COLO668 (cell line): ENCODE data around the gene MRPS26.
A peak's percentile ranks its signal among the peaks of the same experiment; 100 is the strongest.
"Not testable (repeated sequence)": the region's sequence is repeated elsewhere in the genome, so short reads cannot be mapped to it uniquely, and the experiment has no call there.

ENCODE experiments used
- DNase-seq: peaks from one replicate; lab custom pipeline; 2025; ENCODE audit not compliant: unreplicated experiment; lab: John Stamatoyannopoulos, UW

MRPS26 gene

DNA sequence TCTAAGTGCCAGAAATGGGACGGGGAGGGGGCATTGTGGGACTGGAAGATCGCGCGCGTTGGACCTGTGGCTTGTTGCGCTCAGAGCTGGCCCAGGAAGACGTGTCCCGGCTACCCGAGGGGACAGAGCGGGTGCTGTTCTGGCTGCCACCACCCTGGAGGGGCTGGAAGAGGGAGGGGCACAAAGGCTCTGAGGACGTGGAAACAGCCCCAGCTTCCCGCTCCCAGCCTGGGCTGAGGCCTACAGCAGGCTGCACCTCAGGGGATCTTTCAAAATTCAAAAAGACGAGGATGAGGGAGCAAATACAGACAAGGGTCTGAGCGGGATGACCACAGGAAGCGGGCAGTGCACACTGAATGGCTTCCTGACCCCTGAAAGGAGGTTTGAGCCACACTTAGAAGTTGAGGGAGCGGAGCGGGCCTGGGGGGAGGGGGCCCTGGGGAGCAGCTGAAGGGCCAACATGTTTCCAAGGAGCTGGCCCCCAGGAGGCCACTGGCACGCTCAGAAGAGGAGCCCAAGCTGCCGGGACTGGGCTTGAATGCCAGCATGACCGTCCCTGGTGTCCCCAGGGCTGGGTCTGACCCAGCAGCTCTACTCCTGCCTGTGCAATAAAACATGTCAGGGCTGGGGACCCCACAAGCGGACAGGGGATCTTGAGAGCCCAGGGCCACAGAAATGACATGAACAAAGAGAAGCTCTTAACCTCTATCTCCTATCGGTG is 26.8 kb downstream of the MRPS26 start:
- DNase-seq, result no peak

DNA sequence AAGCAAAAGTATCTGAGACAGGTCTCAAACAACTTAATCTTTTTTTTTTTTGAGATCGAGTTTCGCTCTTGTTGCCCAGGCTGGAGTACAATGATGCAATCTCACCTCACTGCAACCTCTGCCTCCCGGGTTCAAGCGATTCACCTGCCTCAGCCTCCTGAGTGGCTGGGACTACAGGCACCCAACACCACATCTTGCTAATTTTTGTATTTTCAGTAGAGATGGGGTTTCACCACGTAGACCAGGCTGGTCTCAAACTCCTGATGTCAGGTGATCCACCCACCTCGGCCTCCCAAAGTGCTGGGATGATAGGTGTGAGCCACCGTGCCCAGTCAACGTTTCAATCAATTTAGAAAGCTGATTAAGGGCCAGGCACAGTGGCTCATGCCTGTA is 27.4 kb downstream of the MRPS26 start:
- DNase-seq, result not testable (repeated sequence)

DNA sequence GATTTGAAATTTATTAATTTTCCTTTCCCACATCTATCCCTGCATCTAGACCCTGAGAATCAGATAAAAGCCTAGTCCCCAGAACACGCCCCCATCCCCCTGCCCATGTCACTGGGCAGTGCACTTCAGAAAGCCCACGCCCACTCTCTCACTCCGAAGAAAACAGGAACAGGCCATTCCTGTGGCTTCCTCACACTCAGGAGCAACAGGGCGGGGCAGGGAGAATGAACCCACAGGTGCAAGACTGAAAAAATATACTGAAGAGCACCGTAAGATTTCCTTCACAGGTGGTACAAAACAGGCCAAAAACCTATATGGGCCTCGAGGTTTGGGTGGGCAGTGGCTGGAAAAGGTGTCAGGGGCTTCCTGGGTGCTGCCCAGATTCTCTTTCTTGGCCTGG is 29.0 kb downstream of the MRPS26 start:
- no peak for DNase-seq

DNA sequence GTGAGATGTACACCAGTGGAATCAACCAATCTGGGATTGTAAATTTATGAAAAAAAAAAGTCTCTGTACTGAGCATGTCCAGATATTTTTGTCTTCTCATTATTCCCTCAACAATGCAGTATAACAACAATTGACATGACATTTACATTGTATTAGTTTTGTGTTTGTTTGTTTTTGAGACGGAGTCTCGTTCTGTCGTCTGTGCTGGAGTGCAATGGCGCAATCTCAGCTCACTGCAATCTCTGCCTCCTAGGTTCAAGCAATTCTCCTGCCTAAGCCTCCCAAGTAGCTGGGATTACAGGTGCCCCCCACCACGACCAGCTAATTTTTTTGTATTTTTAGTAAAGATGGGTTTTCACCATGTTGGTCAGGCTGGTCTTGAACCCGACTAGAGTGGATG is 29.5 kb downstream of the MRPS26 start:
- DNase-seq, result not testable (repeated sequence)

DNA sequence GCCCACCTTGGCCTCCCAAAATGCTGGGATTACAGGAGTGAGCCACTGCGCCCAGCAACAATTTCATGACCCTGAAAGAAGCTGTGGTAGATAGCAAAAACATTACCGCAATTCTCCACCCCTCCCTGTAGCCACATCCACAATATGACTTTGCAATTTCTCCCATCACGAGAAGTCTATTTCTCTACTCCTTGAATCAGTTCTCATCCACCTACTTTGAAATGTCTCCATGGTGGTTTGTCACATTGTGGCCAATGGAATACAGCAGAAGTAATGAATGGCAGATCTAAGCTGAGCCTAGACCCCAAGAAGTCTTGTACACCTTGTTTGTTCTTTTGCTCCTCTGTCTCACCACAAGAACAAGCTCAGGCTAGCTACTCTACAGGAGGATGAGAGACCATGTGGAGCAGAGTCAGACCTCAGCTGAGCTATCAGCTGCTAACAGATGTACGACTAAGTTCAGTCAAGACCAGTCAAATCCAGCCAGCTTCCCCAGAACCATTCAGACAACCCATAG is 31.8 kb downstream of the MRPS26 start:
- DNase-seq, result no peak

DNA sequence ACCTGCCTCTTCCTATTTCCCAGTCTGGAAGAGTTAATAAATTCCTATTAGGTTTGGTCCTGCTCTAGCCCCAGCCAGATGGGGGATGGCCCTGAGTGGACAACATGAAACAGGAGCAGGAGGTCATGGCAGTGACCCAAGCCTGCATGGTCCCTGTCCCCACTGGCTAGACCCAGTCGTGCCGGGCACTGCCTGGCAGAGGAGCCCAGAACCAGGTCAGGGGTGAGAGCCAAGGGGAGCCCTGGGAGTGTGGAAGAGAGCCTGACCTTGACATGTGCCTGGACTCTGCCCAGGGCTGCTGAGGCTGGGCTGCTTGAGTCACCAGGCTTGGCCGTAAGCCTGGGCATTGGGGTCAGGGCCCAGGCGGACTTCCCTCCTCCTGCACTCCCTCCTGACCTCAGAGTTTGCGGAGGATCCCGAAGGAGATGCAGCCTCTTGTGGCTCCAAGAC is 35.1 kb downstream of the MRPS26 start:
- no peak for DNase-seq

DNA sequence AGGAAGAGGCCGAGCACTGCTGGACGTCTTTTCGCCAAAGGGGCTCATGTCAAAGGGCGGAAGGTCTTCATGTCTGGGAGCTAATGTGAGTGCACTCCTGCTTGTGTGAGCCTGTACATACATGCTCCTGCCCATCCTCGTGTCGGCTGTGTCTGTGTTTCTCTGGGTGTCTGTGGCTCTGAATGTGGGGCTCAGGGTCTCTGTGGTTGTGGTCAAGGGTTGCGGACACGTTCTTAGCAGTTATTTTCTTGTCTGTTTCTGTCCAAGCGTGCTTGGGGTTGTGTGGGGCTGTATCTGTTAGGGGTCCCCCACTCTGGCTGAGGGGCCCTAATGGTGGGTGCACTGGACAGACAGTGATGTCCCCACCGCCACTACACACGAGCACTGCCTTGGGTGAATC is 35.8 kb downstream of the MRPS26 start:
- DNase-seq, result no peak

DNA sequence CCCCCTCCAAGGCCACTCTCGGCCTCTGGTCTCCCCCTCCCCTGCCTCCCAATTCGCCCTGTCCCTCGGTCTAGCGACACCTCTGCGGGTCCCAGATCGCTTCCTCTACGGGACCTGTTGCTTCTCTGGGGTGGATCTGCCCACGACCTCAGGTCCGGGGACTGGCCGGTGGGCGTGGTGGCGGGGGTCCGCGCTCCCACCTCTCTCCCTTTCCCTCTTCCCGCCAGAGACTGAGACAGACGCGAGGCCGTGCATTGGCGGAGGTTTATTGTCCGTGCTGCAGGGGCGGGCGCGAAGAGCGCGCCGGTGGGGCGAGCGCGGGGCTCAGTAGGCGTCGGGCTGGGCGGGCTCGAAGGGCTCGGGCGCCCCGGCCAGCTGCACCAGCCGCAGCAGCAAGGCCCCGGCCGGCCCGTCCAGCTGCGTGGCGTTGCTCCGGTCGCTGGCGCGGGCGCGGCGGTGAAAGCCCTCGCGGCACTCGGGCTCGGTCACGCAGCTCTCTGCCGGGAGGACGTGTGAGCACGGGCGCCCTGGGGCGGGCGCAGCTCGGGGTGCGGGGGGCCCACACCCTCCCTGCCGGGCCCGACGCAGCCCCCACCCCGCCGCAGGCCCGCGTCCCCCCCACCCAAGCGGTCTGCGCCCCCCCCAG is 36.6 kb downstream of the MRPS26 start:
- peak; percentile 44 for DNase-seq

DNA sequence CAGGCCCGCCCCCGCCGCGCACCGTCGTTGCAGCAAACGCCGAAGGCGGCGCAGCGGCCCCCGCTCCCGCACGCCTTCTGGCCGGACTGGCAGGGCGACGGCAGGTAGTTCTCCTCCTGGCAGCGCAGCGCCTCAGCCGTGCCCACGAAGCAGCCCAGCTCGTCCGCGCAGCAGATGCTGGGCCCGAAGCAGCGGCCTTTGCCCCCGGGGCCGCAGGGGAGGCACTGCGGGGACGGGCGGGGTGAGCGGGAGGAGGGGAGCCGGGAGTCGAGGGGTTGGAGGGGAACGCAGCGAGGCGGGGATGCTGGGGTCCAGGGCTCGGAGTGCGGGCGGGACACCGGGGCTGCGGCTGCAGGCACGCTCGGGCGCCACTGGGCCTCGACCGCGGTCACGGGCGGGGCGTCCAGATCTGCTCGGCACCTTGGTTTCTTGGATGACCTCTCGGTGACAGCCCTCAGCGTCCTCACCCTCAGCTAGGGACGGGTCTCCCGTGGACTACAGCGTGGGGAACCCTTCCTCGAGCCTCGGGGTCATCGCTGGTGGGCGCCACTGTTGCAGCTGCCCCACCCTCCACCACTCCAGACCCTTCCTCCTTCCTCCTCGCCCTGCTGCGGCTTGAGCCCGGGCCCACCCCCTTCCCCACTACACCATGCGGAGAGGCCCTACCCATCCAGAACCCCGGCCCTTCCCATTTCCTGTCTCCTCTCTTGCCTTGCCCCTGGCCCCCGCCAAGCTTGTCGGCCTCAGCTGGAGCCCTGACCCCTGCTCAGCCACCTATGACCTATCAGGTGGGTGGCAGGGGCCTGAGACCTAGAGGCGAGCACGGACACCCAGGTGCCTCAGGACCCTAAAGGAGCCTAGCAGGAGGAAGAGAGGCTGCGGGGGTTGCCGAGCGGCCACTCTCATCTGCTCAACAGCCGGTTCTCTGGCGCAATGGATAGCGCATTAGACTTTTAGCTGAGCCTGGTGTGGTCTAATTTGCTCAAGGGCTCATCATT is 37.4 kb downstream of the MRPS26 start:
- DNase-seq, result no peak

DNA sequence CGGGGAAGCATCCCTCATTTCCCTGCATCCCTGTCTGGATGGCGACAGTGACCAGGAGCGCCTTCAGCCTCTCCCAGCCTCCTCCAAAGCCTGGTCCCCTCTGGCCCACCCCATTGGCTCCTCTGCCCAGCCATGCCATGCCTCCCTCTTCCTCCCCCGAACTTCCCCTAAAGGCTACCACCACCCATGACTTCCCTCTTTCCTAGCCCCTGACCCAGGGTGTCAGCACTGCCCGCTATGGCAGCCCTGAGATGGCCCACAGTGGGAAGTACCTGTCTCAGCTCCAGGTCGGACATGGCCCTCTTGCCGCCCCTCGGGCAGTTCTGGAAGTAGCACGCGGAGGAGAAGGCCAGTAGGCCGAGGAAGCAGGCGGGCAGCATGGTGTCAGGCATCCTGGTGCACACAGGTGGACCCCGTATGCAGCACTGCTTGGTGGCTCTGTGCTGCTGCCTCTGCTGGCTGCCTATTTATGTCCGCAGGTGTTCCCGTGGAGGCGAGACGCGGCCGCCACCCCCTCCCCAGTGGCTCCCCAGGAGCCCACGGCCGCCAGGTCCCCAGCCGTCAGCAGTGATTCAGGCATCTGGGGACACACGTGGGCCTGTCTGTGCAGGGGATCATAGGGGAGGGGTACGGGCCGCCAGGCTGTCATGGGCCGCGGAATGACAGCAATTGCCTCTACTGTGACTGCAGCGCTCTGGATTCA is 38.6 kb downstream of the MRPS26 start, which contains the start of gene AVP:
TSS of gene AVP (minus strand) at position 442 of the 703 bp plus-strand sequence. CDS start at position 392, 50 bp downstream.
- DNase-seq, result no peak

DNA sequence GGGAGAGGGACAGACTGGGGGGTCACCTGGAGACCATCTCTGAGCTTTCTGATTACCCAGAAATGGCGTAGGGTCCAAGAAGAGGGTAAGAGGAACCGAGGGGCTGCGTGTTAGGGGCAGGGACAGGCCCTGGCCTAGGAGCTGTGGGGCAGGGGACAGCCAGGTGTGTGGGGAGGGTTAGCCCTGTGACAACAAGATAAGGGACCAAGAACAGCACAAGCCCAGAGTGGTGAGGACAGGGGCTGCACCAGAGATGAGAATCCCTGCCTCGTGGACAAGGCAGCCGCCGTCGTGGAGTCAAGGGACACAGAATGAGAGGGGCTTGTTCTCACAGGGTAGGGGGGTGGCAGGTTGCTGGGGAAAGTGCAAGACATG is 39.1 kb downstream of the MRPS26 start:
- no peak for DNase-seq

DNA sequence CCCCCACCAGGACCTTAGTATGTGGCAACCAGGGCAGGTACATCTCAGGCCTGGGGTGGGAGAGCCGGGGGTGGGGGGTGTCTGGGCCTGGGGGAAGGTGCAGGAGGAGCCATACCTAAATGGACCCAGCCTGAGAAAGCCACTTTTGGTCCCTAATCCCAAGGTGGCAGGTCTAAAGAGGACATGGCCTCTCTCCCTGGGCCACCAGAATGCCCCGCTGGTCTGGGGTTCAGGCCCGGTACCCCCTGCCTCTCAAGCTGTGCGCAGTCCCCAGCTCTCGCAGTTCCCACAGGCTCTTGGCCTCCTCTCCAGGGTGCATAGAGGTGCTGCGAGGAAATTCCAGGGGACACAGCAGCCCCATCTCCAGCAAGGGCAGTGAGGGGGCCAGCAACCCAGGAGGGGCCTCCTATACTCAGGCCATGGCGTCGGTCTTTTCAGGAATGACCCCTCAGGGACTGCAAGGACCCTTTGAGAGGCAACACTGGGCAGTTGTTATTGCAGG is 39.8 kb downstream of the MRPS26 start:
- DNase-seq, result no peak

DNA sequence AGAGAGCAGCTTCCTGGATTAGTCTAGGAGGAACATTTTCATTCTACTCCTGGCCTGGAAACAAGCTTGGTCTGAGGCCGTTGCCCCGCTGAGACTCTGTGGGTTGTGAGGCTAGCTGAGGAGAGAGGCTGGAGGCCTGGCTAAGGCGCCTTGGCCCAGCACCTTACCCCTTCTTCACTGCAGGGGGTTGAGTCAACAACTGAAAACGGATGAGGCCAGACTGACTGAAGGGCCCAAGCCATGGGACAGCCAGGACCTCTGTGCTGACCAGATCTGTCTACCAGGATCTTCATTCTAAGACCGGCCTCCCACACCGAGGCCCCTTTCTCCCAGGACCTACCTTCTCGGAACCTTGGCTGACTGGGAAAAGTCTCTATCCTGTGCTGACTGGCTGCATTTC is 42.2 kb downstream of the MRPS26 start:
- no peak for DNase-seq

DNA sequence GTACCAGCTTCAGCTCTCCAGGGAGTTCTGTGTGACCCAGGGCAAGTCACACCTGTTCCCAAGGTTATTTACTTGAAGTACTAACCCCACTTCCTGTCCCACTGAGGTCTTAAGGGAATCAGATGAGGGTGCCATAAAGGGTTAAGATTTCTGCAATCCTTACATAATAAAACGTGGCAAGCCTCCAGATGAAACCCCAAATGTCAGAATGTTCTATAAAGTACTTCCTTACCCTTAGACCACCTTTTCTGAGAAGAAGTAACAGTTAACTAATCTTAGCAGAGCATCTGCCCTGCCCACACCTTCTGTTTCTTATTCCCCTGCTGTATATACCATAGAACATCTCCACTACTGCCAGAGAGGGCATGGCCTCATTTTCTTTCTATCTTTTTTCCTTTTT is 44.7 kb downstream of the MRPS26 start:
- DNase-seq, result no peak

DNA sequence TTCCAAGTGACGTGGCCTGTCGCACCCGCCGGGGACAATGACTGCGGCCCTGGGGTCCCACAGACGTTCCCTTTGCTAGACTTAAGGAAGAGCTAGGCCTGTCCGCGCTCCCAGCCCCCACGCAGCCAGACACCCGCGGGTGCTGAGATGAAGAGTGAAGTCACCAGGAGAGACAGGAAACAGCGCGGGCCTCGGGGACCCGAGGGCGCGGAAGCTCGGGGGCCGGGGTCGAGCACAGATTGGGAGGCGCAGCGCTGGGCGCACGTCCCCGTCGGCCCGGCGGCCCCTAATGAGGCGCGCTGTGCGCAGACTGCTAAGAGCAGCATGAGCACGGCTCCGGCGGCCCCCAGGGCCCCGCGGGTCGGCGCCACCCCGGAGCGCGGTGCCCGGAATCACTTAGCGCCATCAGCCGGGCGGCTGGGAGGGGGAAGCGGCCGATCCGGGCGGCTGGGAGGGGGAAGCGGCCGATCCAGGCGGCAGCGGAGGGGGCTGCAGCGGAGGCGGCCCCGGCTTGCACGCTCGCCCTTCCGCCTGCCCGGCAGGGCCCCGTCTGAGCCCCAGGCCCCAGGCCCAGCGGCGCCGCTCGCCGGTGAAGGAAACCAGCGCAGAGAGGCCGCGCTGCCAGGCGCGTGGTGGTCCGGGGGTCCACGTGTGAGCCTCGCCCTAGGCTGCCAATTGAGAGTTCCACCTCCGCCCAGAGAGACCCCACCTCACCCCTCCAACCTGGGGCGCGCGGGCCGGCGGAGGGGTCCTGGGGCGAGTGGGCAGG is 46.9 kb downstream of the MRPS26 start:
- DNase-seq, result peak; percentile 25

DNA sequence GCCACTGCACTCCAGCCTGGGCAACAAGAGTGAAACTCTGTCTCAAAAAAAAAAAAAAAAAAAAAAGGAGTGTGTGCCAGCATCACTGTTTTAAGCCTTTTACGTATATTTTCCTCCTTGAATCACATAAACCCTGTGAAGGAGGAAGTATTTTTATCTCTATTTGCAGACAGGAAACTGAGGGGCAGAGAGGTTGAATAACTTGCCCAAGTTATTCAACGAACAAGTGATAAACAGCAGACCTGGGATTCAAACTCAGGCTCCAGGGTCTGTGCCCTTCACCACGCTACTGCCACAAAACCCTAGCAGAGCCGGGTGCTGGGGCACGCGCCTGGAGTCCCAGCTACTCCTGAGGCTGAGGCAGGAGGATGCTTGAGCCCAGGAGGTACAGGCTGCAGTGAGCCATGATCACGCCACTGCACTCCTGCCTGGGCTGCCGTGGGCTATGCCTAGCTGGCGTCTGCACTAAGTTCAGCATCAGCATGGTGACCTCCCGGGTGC is 48.1 kb downstream of the MRPS26 start:
- DNase-seq, result no peak

DNA sequence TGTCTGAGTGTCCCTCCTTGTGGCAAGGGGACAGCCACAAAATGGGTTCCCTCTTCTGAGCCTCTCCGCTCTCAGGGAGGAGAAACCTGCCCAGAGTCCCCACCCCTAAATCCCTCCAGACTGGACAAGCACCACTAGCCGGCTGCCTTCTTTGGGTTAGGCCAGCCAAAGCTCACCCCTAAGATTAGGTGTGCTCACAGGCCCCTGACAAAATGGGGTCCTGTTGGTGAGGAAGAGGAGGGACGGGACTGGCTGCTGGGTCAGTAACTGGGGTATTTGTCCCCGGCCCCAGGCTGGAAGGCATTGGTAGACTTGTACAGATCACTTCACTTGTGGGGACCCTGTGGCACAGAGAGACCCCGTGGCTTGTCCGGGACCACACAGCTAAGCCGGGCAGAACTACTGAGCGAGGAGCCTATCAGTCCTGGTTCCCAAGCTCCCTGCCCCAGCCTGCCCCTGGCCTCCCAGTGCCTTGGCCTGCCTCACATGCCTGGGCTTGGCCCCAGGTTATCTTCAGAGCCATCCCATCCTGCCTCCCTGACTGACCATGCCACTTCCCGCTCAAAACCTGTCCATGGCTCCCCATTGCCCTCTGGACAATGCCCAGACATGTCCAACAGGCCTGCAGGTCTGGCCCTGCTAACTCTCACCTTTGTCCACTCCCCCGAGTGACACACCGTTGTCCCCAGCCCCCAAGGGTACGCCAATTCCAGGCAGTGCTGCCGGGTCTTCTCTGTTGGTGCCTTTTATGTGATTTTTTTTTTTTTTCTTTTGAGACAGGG is 49.2 kb downstream of the MRPS26 start:
- no peak for DNase-seq
